ENCODE data around the gene ADK. TPM values are rescaled to one million over a fixed set of nuclear protein-coding genes. Genes with fewer than 3 reads are reported as not detected.

The ADK gene
- total and polyA plus RNA-seq, 2 experiments from 2014 or later: 39.9 to 53.0 TPM

DNA sequence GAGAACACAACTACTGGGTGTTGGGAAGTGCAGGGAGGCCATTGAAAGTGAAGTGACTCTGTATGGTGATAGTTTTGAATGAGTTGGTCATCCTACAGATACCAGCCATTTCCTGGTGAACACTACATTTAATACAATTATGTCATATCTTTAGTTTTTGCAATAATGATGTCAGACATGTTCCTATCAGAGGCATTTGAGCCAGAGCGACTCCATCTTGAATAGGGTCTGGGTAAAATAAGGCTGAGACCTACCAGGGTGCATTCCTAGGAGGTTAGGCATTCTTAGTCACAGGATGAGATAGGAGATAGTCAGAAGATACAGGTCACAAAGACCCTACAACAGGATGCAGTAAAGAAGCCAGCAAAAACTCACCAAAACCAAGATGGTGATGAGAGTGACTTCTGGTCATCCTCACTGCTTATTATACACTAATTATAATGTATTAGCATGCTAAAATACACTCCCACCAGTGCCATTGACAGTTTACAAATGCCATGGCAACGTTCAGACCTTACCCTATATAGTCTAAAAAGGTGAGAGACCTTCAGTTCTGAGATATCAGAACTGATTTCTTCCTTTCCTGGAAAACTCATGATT lies 28.2 kb downstream of the ADK start:
- no peak for ATAC-seq
- H3F3A ChIP-seq (replicated peaks; ENCODE audit: low read depth): no peaks in the 10 kb centered on the region
- Mint-ChIP-seq H3K4me1 (peaks cover 41% of the 10 kb centered on the region), H3K9me3 (no peaks in the 10 kb centered on the region), H3K27me3 (ENCODE audit: insufficient read depth, low read depth, poor library complexity) (no peaks in the 10 kb centered on the region), H3K36me3 (ENCODE audit: low read depth) (no peaks in the 10 kb centered on the region), H3K4me3 (no peak overlapping the region), H3K27ac (no peak overlapping the region)
- DNase-seq (ENCODE audit: low spot score): no peak
- H3K9me2 ChIP-seq (ENCODE audit: insufficient read depth): no peaks in the 10 kb centered on the region
- H3K4me1 ChIP-seq (ENCODE audit: insufficient read depth): peaks cover 35% of the 10 kb centered on the region
- H2AFZ ChIP-seq: no peak overlapping the region
- no peak overlapping the region for H3K27ac ChIP-seq (ENCODE audit: low read depth)
- no peak overlapping the region for H3K4me3 ChIP-seq
- TF ChIP-seq STAT1 (IDR thresholded peaks at IDR 0.05; ENCODE audit: unreplicated experiment) (no peak), ETS1 (IDR thresholded peaks at IDR 0.05) (no peak), JUNB (IDR thresholded peaks at IDR 0.05; ENCODE audit: unreplicated experiment) (no peak), EZH2phosphoT487 (IDR thresholded peaks at IDR 0.05; ENCODE audit: unreplicated experiment) (no peak)
- H4K20me1 ChIP-seq (replicated peaks; ENCODE audit: insufficient read depth): no peaks in the 10 kb centered on the region
- peaks cover 71% of the 10 kb centered on the region for H3K79me2 ChIP-seq (replicated peaks; ENCODE audit: insufficient read depth)
- no peak overlapping the region for H3K4me2 ChIP-seq
- H3K27me3 ChIP-seq (ENCODE audit: insufficient read depth): no peaks in the 10 kb centered on the region
- H3K36me3 ChIP-seq (ENCODE audit: insufficient read depth): no peaks in the 10 kb centered on the region

GRCh38 chr10:74186678-74187077 lies 35.7 kb downstream of the ADK start:
- no peaks in the 10 kb centered on the region for H3K9me2 ChIP-seq (ENCODE audit: insufficient read depth)
- Mint-ChIP-seq H3K4me1 (peaks cover 21% of the 10 kb centered on the region), H3K27me3 (ENCODE audit: insufficient read depth, low read depth, poor library complexity) (no peaks in the 10 kb centered on the region), H3K27ac (no peak overlapping the region; the same call in 1 of the 2 replicates), H3K36me3 (ENCODE audit: low read depth) (0 out of 3 replicates have a peak, but pooled peaks cover 2% of the 10 kb centered on the region), H3K9me3 (no peaks in the 10 kb centered on the region), H3K4me3 (no peak overlapping the region)
- no peaks in the 10 kb centered on the region for H3K36me3 ChIP-seq (ENCODE audit: insufficient read depth)
- H4K20me1 ChIP-seq (replicated peaks; ENCODE audit: insufficient read depth): peaks cover 3% of the 10 kb centered on the region; the same call in 1 of the 2 replicates
- no peak for ATAC-seq
- H3K79me2 ChIP-seq (replicated peaks; ENCODE audit: insufficient read depth): peaks cover 97% of the 10 kb centered on the region
- DNase-seq (ENCODE audit: low spot score): no peak
- no peak overlapping the region for H3K4me2 ChIP-seq
- no peak overlapping the region for H3K27ac ChIP-seq (ENCODE audit: low read depth)
- no peaks in the 10 kb centered on the region for H3F3A ChIP-seq (replicated peaks; ENCODE audit: low read depth)
- H3K4me1 ChIP-seq (ENCODE audit: insufficient read depth): peaks cover 8% of the 10 kb centered on the region
- H2AFZ ChIP-seq: no peak overlapping the region
- H3K4me3 ChIP-seq: no peak overlapping the region
- H3K27me3 ChIP-seq (ENCODE audit: insufficient read depth): no peaks in the 10 kb centered on the region
- TF ChIP-seq, protein P1, sequence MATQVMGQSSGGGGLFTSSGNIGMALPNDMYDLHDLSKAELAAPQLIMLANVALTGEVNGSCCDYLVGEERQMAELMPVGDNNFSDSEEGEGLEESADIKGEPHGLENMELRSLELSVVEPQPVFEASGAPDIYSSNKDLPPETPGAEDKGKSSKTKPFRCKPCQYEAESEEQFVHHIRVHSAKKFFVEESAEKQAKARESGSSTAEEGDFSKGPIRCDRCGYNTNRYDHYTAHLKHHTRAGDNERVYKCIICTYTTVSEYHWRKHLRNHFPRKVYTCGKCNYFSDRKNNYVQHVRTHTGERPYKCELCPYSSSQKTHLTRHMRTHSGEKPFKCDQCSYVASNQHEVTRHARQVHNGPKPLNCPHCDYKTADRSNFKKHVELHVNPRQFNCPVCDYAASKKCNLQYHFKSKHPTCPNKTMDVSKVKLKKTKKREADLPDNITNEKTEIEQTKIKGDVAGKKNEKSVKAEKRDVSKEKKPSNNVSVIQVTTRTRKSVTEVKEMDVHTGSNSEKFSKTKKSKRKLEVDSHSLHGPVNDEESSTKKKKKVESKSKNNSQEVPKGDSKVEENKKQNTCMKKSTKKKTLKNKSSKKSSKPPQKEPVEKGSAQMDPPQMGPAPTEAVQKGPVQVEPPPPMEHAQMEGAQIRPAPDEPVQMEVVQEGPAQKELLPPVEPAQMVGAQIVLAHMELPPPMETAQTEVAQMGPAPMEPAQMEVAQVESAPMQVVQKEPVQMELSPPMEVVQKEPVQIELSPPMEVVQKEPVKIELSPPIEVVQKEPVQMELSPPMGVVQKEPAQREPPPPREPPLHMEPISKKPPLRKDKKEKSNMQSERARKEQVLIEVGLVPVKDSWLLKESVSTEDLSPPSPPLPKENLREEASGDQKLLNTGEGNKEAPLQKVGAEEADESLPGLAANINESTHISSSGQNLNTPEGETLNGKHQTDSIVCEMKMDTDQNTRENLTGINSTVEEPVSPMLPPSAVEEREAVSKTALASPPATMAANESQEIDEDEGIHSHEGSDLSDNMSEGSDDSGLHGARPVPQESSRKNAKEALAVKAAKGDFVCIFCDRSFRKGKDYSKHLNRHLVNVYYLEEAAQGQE (IDR thresholded peaks at IDR 0.05; ENCODE audit: unreplicated experiment): no peak
- no peak for TF ChIP-seq ZNF114 (CRISPR knock-in tag; IDR thresholded peaks at IDR 0.05)
- TF ChIP-seq, protein P2, sequence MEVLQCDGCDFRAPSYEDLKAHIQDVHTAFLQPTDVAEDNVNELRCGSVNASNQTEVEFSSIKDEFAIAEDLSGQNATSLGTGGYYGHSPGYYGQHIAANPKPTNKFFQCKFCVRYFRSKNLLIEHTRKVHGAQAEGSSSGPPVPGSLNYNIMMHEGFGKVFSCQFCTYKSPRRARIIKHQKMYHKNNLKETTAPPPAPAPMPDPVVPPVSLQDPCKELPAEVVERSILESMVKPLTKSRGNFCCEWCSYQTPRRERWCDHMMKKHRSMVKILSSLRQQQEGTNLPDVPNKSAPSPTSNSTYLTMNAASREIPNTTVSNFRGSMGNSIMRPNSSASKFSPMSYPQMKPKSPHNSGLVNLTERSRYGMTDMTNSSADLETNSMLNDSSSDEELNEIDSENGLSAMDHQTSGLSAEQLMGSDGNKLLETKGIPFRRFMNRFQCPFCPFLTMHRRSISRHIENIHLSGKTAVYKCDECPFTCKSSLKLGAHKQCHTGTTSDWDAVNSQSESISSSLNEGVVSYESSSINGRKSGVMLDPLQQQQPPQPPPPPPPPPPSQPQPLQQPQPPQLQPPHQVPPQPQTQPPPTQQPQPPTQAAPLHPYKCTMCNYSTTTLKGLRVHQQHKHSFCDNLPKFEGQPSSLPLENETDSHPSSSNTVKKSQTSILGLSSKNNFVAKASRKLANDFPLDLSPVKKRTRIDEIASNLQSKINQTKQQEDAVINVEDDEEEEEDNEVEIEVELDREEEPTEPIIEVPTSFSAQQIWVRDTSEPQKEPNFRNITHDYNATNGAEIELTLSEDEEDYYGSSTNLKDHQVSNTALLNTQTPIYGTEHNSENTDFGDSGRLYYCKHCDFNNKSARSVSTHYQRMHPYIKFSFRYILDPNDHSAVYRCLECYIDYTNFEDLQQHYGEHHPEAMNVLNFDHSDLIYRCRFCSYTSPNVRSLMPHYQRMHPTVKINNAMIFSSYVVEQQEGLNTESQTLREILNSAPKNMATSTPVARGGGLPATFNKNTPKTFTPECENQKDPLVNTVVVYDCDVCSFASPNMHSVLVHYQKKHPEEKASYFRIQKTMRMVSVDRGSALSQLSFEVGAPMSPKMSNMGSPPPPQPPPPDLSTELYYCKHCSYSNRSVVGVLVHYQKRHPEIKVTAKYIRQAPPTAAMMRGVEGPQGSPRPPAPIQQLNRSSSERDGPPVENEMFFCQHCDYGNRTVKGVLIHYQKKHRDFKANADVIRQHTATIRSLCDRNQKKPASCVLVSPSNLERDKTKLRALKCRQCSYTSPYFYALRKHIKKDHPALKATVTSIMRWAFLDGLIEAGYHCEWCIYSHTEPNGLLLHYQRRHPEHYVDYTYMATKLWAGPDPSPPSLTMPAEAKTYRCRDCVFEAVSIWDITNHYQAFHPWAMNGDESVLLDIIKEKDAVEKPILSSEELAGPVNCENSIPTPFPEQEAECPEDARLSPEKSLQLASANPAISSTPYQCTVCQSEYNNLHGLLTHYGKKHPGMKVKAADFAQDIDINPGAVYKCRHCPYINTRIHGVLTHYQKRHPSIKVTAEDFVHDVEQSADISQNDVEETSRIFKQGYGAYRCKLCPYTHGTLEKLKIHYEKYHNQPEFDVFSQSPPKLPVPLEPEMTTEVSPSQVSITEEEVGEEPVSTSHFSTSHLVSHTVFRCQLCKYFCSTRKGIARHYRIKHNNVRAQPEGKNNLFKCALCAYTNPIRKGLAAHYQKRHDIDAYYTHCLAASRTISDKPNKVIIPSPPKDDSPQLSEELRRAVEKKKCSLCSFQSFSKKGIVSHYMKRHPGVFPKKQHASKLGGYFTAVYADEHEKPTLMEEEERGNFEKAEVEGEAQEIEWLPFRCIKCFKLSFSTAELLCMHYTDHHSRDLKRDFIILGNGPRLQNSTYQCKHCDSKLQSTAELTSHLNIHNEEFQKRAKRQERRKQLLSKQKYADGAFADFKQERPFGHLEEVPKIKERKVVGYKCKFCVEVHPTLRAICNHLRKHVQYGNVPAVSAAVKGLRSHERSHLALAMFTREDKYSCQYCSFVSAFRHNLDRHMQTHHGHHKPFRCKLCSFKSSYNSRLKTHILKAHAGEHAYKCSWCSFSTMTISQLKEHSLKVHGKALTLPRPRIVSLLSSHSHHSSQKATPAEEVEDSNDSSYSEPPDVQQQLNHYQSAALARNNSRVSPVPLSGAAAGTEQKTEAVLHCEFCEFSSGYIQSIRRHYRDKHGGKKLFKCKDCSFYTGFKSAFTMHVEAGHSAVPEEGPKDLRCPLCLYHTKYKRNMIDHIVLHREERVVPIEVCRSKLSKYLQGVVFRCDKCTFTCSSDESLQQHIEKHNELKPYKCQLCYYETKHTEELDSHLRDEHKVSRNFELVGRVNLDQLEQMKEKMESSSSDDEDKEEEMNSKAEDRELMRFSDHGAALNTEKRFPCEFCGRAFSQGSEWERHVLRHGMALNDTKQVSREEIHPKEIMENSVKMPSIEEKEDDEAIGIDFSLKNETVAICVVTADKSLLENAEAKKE (CRISPR knock-in tag; IDR thresholded peaks at IDR 0.05): no peak
- TF ChIP-seq STAT1 (IDR thresholded peaks at IDR 0.05; ENCODE audit: unreplicated experiment): no peak
- TF ChIP-seq CTCF (conservative IDR thresholded peaks at IDR 0.05; ENCODE audit: low read depth in 2 of 2): no peak
- no peak for TF ChIP-seq JUNB (IDR thresholded peaks at IDR 0.05; ENCODE audit: unreplicated experiment)
